Measurements from ENCODE around the gene HOOK2. TPM values are rescaled to one million over a fixed set of nuclear protein-coding genes. Genes with fewer than 3 reads are reported as not detected.

Gene HOOK2
- total and polyA plus RNA-seq, 2 of the 13 experiments (the other 11 are each of a cell fraction or from before 2014, with no cell fraction given): 9.2 to 12.9 TPM

DNA sequence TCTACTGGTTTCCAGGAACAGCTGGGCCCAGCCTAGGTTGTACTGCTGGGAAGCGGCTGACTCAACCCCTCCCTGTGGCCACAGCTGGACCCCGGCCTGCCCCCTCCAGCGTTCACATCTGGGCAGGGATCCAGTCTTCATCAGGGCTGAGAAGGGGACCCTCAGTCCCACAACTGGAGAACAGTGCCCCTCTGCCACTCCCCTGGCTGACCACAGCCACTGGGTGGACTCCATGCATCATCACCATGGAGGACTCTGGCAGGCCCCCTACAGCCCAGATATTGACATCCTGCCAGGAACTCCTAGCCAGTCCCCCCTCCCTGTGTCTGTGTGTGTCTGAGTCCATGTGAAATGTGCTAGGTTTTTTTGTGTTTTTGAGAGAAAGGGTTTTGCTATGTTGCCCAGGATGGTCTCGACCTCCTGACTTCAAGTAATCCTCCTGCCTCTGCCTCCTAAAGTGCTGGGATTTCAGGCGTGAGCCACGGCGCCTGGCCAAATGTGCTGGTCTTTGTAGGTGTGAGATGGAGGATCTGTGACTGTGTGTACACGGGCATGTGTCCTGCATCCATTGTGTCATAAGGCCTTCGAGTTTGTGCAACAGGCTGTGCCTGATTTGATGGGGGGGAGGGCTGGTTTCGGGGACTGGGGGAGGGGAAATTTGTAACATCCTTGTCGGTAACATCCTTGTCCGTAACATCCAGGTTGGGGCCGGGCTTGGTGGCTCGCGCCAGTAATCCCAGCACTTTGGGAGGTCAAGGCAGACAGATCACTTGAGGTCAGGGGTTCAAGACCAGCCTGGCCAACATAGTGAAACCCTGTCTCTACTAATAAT, 4.0 kb upstream of the HOOK2 start (continued):
- TF ChIP-seq FUBP1 (CRISPR knock-in tag; IDR thresholded peaks at IDR 0.05; ENCODE audit: borderline replicate concordance): no peak
- TF ChIP-seq ZNF17 (CRISPR knock-in tag; IDR thresholded peaks at IDR 0.05): no peak
- no peak for TF ChIP-seq MXD4 (CRISPR knock-in tag; IDR thresholded peaks at IDR 0.05)
- no peak for TF ChIP-seq CCAR2 (optimal IDR thresholded peaks at IDR 0.05; ENCODE audit: low read depth, low read length)
- TF ChIP-seq AGO2 (optimal IDR thresholded peaks at IDR 0.05; ENCODE audit: low read depth, low read length): no peak
- no peak for TF ChIP-seq ZNF788 (CRISPR knock-in tag; IDR thresholded peaks at IDR 0.05; ENCODE audit: borderline replicate concordance)
- no peak for TF ChIP-seq ZNF296 (CRISPR knock-in tag; conservative IDR thresholded peaks at IDR 0.05)
- TF ChIP-seq ZNF552 (CRISPR knock-in tag; IDR thresholded peaks at IDR 0.05; ENCODE audit: borderline replicate concordance): no peak

- H3K27me3 ChIP-seq (ENCODE audit: control insufficient read depth in 1 of 2, insufficient read depth in 2 of 2, low read length in 2 of 2): no peaks in the 10 kb centered on the region; a peak in 1 of 5 replicates
- intact Hi-C loops (cut with micrococcal nuclease; ENCODE audit: unreplicated experiment): loop anchor here (1.0 kb wide), 1 partner anchor 17 kb away; no protein-coding TSS in a partner anchor
- no peak overlapping the region for H2AFZ ChIP-seq (ENCODE audit: low read length)
- no peak for FAIRE-seq
- H3K36me3 ChIP-seq (replicated peaks in 1 of 2; ENCODE audit: control insufficient read depth in 1 of 2, insufficient read depth in 2 of 2, low read length in 2 of 2): no peaks in the 10 kb centered on the region
- H3K27ac ChIP-seq (ENCODE audit: extremely low read length, insufficient read depth, low read length): no peak overlapping the region
- in situ Hi-C loops (cut with HindIII; ENCODE audit: extremely low pct_ligation_motif_present, low pct_unique_long_range_greater_than_20kb): no loop called here
- CTCF ChIA-PET (ENCODE audit: low intra/inter-chr PET ratio, low total read pairs): interaction anchor here (1.2 to 3.9 kb wide), 2 partner anchors 10 to 17 kb away, joined by 4 to 54 read pairs; no protein-coding TSS in a partner anchor
- TF ChIP-seq, protein P1, sequence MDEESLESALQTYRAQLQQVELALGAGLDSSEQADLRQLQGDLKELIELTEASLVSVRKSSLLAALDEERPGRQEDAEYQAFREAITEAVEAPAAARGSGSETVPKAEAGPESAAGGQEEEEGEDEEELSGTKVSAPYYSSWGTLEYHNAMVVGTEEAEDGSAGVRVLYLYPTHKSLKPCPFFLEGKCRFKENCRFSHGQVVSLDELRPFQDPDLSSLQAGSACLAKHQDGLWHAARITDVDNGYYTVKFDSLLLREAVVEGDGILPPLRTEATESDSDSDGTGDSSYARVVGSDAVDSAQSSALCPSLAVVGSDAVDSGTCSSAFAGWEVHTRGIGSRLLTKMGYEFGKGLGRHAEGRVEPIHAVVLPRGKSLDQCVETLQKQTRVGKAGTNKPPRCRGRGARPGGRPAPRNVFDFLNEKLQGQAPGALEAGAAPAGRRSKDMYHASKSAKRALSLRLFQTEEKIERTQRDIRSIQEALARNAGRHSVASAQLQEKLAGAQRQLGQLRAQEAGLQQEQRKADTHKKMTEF (CRISPR knock-in tag; IDR thresholded peaks at IDR 0.05): 0 out of 2 replicates have a peak, but pooled peaks have one; percentile 10
- TF ChIP-seq SMAD3 (CRISPR knock-in tag; IDR thresholded peaks at IDR 0.05): 0 out of 2 replicates have a peak, but pooled peaks have one; percentile 16
- no peak for TF ChIP-seq LCORL (IDR thresholded peaks at IDR 0.05)
- TF ChIP-seq LCORL (CRISPR knock-in tag; IDR thresholded peaks at IDR 0.05): peak; percentile 13; the same call in 1 of the 2 replicates
- TF ChIP-seq ATF7 (IDR thresholded peaks at IDR 0.05): no peak
- TF ChIP-seq ATF7 (CRISPR knock-in tag; IDR thresholded peaks at IDR 0.05): no peak
- no peaks in the 10 kb centered on the region for H3K9me3 ChIP-seq (ENCODE audit: low read length)
- WGBS (ENCODE audit: low lambda C conversion rate): 10% methylated on average over 4 of the region's 6 CpGs
- BruUV-seq (replicated peaks): TSS peak; percentile 74
- ATAC-seq: no peak
- POLR2A ChIA-PET: interaction anchor here (0.6 to 6.4 kb wide), 11 partner anchors 8 to 57 kb away, joined by 3 to 124 read pairs (median 5); partner anchors contain the start of genes JUNB, PRDX2 and THSD8
- peak overlapping the region; percentile 91 for H3K4me2 ChIP-seq (ENCODE audit: low read depth, low read length)
- no peaks in the 10 kb centered on the region for H3K79me2 ChIP-seq (ENCODE audit: insufficient read depth, low read length)
- H3K4me1 ChIP-seq (ENCODE audit: insufficient read depth, low read length): peaks cover 56% of the 10 kb centered on the region
- peak overlapping the region; percentile 53 for H3K9ac ChIP-seq (ENCODE audit: insufficient read depth, low read depth, low read length)
- no peaks in the 10 kb centered on the region for H4K20me1 ChIP-seq (ENCODE audit: insufficient read depth, low read length)
- peak overlapping the region; percentile 76 to 80 (median 79); a peak in 5 of 6 replicates for H3K4me3 ChIP-seq (replicated peaks in 1 of 3; ENCODE audit: insufficient read depth in 1 of 3, low read depth in 2 of 3, low read length in 3 of 3)
- DNase-seq (ENCODE audit: low spot score): no peak
Observed at GRCh38 chr19:12778905-12779161, 3.5 kb upstream of the HOOK2 start.

All from HepG2 (cell line).